HUES64 (cell line): Measurements from ENCODE around the gene CBFA2T2.

ENCODE experiments used
- H3K27ac ChIP-seq: 2 replicates; pipeline ENCODE4 v1.7.0; 2013; ENCODE audit warnings: low read depth, low read length, inconsistent platforms
- H3K27me3 ChIP-seq: 2 replicates; pipeline ENCODE4 v1.6.1; 2013; ENCODE audit warnings: mild to moderate bottlenecking, low read length; ENCODE audit not compliant: insufficient read depth
- H3K36me3 ChIP-seq: 2 replicates; pipeline ENCODE4 v1.6.1; 2013; ENCODE audit warnings: mild to moderate bottlenecking, low read length; ENCODE audit not compliant: insufficient read depth
- H3K4me1 ChIP-seq: 2 replicates; pipeline ENCODE4 v1.6.1; 2013; ENCODE audit warnings: mild to moderate bottlenecking, low read length, moderate library complexity; ENCODE audit not compliant: insufficient read depth
- H3K4me3 ChIP-seq: 2 replicates; pipeline ENCODE4 v1.5.1; 2013; ENCODE audit warnings: mild to moderate bottlenecking, low read length, moderate library complexity
- H3K9ac ChIP-seq: 2 replicates; pipeline ENCODE4 v1.6.1; 2013; ENCODE audit warnings: mild to moderate bottlenecking, low read depth, low read length
- H3K9me3 ChIP-seq: 2 replicates; pipeline ENCODE4 v1.6.1; 2013; ENCODE audit warnings: low read depth, low read length; ENCODE audit not compliant: insufficient read depth
- WGBS: fragments of 150-250, 120-280 bp; methylation state at CpG from one replicate; pipeline ENCODE4 v1.1.7; 2013; ENCODE audit warnings: missing lambda C conversion rate; 5-methylcytosine and 5-hydroxymethylcytosine counted together

CBFA2T2 gene

GRCh38 chr20:33604991-33605370, 115.1 kb downstream of the CBFA2T2 start:
- Histone ChIP-seq H3K27me3 (no peaks in the 10 kb centered on the region), H3K27ac (no peak overlapping the region), H3K36me3 (peaks cover 23% of the 10 kb centered on the region), H3K9me3 (no peaks in the 10 kb centered on the region), H3K9ac (no peak overlapping the region), H3K4me3 (no peak overlapping the region), H3K4me1 (no peaks in the 10 kb centered on the region)
- 86% methylated on average over 1 of the region's 1 CpG for WGBS

- Histone ChIP-seq H3K27me3 (no peaks in the 10 kb centered on the region), H3K9me3 (no peaks in the 10 kb centered on the region), H3K27ac (no peak overlapping the region), H3K36me3 (peaks cover 27% of the 10 kb centered on the region), H3K4me1 (no peaks in the 10 kb centered on the region), H3K9ac (no peak overlapping the region), H3K4me3 (no peak overlapping the region)
- WGBS = 95% methylated on average over 3 of the region's 3 CpGs
These were observed 116.3 kb downstream of the CBFA2T2 start for GRCh38 chr20:33606118-33606771.

- no peak overlapping the region for H3K9ac ChIP-seq
- H3K4me1 ChIP-seq = no peaks in the 10 kb centered on the region
- H3K4me3 ChIP-seq = no peak overlapping the region
- no peak overlapping the region for H3K27ac ChIP-seq
- 93% methylated on average over 2 of the region's 2 CpGs for WGBS
- H3K36me3 ChIP-seq = peaks cover 54% of the 10 kb centered on the region
- no peaks in the 10 kb centered on the region for H3K27me3 ChIP-seq
- H3K9me3 ChIP-seq = no peaks in the 10 kb centered on the region
These were observed 119.6 kb downstream of the CBFA2T2 start for GRCh38 chr20:33609504-33609903.

- WGBS = 90% methylated on average over 5 of the region's 5 CpGs
- no peak overlapping the region for H3K4me3 ChIP-seq
These were observed 121.2 kb downstream of the CBFA2T2 start for GRCh38 chr20:33611106-33611505.

GRCh38 chr20:33612001-33612400, 122.1 kb downstream of the CBFA2T2 start:
- Histone ChIP-seq H3K36me3 (peaks cover 58% of the 10 kb centered on the region), H3K9ac (no peak overlapping the region)

More at GRCh38 chr20:33611106-33611505, 121.2 kb downstream of the CBFA2T2 start:
- Histone ChIP-seq H3K9ac (no peak overlapping the region), H3K4me1 (no peaks in the 10 kb centered on the region), H3K36me3 (peaks cover 61% of the 10 kb centered on the region), H3K27ac (no peak overlapping the region), H3K9me3 (no peaks in the 10 kb centered on the region), H3K27me3 (no peaks in the 10 kb centered on the region)

GRCh38 chr20:33621717-33622400, 132.0 kb downstream of the CBFA2T2 start:
- Histone ChIP-seq H3K4me3 (no peak overlapping the region), H3K27me3 (no peaks in the 10 kb centered on the region), H3K27ac (no peak overlapping the region), H3K36me3 (peaks cover 36% of the 10 kb centered on the region), H3K9ac (no peak overlapping the region), H3K4me1 (no peaks in the 10 kb centered on the region), H3K9me3 (no peaks in the 10 kb centered on the region)
- 93% methylated on average over 4 of the region's 4 CpGs for WGBS

More at GRCh38 chr20:33612001-33612400, 122.1 kb downstream of the CBFA2T2 start:
- Histone ChIP-seq H3K27ac (no peak overlapping the region), H3K9me3 (no peaks in the 10 kb centered on the region), H3K4me3 (no peak overlapping the region), H3K27me3 (no peaks in the 10 kb centered on the region), H3K4me1 (no peaks in the 10 kb centered on the region)
- 83% methylated on average over 3 of the region's 4 CpGs for WGBS

- no peak overlapping the region for H3K4me3 ChIP-seq
- H3K4me1 ChIP-seq = no peaks in the 10 kb centered on the region
- no peak overlapping the region for H3K27ac ChIP-seq
- no peaks in the 10 kb centered on the region for H3K9me3 ChIP-seq
- no peaks in the 10 kb centered on the region for H3K27me3 ChIP-seq
- 94% methylated on average over 9 of the region's 10 CpGs for WGBS
- H3K9ac ChIP-seq = no peak overlapping the region
- H3K36me3 ChIP-seq = peaks cover 38% of the 10 kb centered on the region
These were observed 132.9 kb downstream of the CBFA2T2 start for GRCh38 chr20:33622705-33623365.

- no peaks in the 10 kb centered on the region for H3K4me1 ChIP-seq
- WGBS = 99% methylated on average over 3 of the region's 3 CpGs
- H3K27me3 ChIP-seq = no peaks in the 10 kb centered on the region
- H3K36me3 ChIP-seq = peaks cover 52% of the 10 kb centered on the region
- no peak overlapping the region for H3K9ac ChIP-seq
- H3K27ac ChIP-seq = no peak overlapping the region
- H3K9me3 ChIP-seq = no peaks in the 10 kb centered on the region
- H3K4me3 ChIP-seq = no peak overlapping the region
These were observed 134.5 kb downstream of the CBFA2T2 start for GRCh38 chr20:33624399-33624798.

GRCh38 chr20:33626190-33626589, 136.3 kb downstream of the CBFA2T2 start:
- no peaks in the 10 kb centered on the region for H3K4me1 ChIP-seq
- H3K27me3 ChIP-seq = no peaks in the 10 kb centered on the region
- no peak overlapping the region for H3K9ac ChIP-seq
- WGBS = 90% methylated on average over 4 of the region's 4 CpGs
- H3K36me3 ChIP-seq = peaks cover 64% of the 10 kb centered on the region
- H3K4me3 ChIP-seq = no peak overlapping the region
- no peaks in the 10 kb centered on the region for H3K9me3 ChIP-seq
- no peak overlapping the region for H3K27ac ChIP-seq

GRCh38 chr20:33627577-33628216, 137.8 kb downstream of the CBFA2T2 start:
- Histone ChIP-seq H3K9me3 (no peaks in the 10 kb centered on the region), H3K9ac (no peak overlapping the region), H3K36me3 (peaks cover 65% of the 10 kb centered on the region), H3K4me1 (no peaks in the 10 kb centered on the region), H3K27ac (no peak overlapping the region), H3K27me3 (no peaks in the 10 kb centered on the region), H3K4me3 (no peak overlapping the region)
- 88% methylated on average over 2 of the region's 4 CpGs for WGBS

GRCh38 chr20:33629533-33629932, 139.6 kb downstream of the CBFA2T2 start:
- no peak overlapping the region for H3K4me3 ChIP-seq
- H3K27ac ChIP-seq = no peak overlapping the region
- no peaks in the 10 kb centered on the region for H3K27me3 ChIP-seq
- H3K36me3 ChIP-seq = peaks cover 54% of the 10 kb centered on the region
- 95% methylated on average over 10 of the region's 10 CpGs for WGBS
- no peaks in the 10 kb centered on the region for H3K9me3 ChIP-seq
- no peaks in the 10 kb centered on the region for H3K4me1 ChIP-seq
- no peak overlapping the region for H3K9ac ChIP-seq
